Astrocyte of the hippocampus (primary cell): ENCODE results near the gene ZNF239.
"Not testable (repeated sequence)": the region's sequence is repeated elsewhere in the genome, so short reads cannot be mapped to it uniquely, and the experiment has no call there.

Source experiments
- DNase-seq: peaks from one replicate; pipeline ENCODE4 v3.0.0; 2011; ENCODE audit warnings: low read depth, low spot score

ZNF239 gene

DNA sequence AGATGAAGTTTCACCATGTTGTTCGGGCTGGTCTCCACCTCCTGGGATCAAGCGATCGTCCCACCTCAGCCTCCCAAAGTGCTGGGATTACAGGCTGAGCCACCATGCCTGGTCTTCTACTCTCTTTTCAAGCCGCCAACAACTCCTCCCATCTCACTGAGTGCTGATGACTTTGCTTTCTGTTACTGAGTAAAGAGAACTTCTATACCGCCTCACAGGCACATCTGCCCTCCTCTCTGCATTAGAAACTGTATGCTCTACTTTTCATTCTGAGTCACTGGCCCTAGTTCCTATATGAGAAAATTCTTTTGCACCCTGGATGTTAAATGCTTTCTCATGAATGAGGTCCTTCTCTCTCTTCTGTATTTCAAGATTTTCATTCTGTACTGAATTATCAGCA, 2.2 kb upstream of the ZNF239 start:
- no peak for DNase-seq

DNA sequence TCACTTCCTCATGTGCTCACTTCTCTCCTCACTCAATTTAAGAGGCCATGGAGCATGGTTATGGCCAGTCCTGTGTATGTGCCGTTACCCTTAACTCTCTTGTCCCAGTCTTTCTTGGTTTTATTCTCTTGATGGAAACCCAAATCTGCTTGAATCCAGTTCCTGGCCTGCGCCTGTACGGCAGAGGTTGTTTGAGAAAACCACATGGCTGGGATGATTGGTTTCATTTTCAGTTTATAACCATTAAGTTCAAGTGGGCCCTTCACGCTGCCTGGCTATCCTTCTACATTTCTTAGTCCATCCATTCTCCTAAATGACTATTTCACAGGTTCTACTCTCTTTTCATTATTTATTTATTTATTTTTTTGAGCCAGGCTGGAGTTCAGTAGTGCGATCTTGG, 1.6 kb upstream of the ZNF239 start:
- no peak for DNase-seq

DNA sequence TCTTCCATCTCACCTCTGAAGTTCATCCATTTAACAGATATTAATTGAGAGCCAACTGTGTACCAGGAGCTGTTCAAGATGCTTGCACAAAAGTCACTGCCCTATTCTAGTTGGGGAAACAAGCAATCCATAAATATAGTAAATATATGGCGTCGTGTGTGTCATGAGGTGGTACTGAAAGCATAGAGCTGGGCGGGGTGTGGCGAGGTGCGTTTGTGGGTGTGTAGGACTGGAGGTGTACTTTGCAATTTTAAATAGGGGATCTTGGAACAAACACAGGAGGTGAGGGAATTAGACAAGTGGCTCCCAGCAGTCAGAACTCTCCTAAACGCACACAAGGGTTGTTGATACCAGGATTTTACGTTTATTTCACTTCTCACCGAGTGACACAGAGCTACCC, 490 bp upstream of the ZNF239 start:
- DNase-seq: no peak

DNA sequence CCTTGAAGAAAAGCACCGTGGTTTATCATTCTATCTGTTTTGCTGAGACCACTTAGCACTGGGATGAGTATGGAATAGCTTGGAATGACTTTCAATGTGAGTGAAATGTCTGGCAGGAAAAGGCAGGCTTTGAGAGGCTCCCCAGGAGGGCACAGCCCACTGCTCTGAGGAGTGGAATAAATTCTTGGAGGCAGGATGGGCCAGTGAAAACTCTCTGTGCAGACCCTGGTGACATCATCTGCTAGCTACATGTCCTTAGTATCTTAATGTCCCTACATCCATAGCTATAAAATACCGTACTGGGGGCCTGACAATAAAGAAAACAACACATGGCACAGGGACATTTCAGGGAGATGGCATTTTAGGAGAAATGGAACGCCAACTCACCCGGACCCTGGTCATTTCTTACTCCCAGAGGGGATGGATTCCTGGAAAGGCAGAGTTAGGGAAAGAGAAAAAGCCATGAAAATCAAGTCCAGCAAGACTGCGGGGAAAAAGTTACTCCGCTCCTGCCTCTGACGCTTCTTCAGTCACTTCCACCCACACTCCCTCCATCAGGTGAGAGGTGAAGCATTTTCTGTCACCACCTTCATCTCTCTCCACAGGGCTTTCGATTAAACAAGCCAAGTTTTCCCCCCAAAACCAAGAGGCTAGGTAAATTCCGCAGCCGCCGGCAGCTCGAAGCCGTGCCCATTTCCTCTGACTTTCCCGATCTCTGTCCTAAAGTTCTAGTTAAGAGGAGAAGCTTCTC, 991 bp downstream of the ZNF239 start:
- peak; percentile 28 for DNase-seq

DNA sequence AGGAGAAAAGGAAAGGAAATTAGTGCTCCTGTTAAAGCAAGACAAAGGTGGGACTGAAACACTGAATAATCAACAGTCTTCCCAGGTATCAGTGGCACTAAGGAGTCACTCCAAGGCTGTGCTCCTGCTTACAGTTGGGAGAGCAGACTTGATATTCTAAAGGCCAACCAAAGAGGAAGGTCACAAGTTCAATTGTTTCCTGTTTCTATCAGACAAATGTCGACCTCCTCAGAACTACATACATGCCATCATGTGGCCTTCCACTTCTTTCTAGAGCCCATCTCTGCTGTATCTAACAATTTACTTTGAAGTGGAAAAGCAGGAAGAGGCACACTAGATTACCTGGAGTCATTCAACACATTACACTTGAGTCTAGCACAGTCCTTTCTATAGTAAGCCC, 3.4 kb downstream of the ZNF239 start:
- no peak for DNase-seq

DNA sequence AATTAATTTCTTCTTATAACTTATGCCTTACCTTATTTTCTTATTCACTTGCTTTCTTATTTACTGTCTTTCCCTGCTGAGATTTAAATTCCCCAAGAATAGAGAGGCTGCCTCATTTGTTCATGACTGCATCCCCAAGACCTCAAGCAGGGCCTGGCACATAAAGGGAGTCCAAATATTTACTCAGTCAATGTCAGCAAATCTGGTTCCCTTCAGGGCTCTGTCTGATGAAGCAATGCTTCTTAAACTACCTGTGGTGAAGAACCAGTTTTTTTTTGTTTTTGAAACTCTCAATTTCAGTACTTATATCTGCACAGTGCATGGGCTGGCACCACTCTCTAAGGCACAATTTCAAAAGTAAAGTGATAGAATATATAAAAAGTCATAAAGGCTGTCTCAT, 4.7 kb downstream of the ZNF239 start:
- DNase-seq: no peak

DNA sequence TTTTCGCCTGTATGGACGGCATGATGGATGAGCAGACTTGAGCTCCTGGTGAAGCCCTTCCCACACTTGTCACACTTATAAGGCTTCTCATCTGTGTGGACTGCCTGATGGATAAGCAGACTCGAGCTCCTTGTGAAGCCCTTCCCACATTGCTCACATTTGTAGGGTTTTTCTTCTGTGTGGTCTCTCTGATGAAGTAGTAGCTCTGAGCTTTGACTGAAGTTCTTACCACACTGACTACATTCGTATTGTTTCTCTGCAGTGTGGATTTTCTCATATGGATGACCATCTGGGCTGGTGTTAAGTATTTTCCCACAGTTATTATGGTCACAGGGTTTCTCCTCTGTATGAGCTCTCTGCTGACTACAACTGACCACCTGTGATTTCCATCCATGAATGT, 17.2 kb downstream of the ZNF239 start:
- DNase-seq: no peak

DNA sequence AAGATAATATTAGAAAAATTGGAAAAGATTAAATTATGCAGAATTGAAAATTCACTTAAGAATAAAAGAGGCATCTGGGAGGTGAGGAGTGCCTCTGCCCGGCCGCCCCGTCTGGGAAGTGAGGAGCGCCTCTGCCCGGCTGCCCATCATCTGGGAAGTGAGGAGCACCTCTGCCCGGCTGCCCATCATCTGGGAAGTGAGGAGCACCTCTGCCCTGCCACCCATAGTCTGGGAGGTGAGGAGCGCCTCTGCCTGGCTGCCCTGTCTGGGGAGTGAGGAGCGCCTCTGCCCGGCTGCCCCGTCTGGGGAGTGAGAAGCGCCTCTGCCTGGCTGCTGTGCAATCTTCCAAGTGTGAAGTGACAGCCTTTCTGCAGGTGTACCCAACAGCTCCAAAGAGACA, 30.7 kb downstream of the ZNF239 start:
- not testable (repeated sequence) for DNase-seq

DNA sequence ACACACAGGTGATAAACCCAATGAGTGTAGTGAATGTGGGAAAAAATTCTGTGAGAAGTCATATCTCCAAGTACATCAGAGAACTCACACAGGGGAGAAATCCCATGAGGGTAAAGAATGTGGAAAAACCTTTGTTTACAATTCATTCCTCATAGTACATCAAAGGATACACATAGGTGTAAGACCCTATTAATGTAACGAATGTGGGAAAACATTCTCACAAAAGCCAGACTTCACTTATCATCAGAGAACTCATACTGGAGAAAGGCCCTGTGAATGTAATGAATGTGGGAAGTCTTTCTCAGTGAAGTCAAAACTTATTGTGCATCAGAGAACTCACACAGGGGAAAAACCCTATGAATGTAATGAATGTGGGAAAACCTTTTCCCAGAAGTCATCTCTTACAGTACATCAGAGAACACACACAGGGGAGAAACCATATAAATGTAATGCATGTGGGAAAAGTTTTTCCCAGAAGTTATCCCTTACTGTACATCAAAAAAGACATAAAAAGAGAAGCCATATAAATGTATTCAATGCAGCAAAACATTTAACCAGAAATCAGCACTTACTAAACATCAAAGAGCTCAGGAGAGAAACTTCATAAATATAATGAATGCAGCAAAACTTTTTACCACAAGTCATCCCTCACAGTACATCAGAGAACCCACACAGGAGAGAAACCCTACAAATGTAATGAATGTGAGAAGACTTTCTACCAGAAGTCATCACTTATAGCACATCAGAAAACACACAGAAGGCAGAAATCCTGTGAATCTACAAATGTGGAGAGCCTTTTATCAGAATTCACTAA, 49.8 kb downstream of the ZNF239 start:
- no peak for DNase-seq
